DMS53 (cell line): ENCODE results near the gene DNMT3L.
"Not testable (repeated sequence)": the region's sequence is repeated elsewhere in the genome, so short reads cannot be mapped to it uniquely, and the experiment has no call there.

Experiments
- DNase-seq: peaks from one replicate; lab custom pipeline; 2025; lab: John Stamatoyannopoulos, UW

Gene DNMT3L

DNA sequence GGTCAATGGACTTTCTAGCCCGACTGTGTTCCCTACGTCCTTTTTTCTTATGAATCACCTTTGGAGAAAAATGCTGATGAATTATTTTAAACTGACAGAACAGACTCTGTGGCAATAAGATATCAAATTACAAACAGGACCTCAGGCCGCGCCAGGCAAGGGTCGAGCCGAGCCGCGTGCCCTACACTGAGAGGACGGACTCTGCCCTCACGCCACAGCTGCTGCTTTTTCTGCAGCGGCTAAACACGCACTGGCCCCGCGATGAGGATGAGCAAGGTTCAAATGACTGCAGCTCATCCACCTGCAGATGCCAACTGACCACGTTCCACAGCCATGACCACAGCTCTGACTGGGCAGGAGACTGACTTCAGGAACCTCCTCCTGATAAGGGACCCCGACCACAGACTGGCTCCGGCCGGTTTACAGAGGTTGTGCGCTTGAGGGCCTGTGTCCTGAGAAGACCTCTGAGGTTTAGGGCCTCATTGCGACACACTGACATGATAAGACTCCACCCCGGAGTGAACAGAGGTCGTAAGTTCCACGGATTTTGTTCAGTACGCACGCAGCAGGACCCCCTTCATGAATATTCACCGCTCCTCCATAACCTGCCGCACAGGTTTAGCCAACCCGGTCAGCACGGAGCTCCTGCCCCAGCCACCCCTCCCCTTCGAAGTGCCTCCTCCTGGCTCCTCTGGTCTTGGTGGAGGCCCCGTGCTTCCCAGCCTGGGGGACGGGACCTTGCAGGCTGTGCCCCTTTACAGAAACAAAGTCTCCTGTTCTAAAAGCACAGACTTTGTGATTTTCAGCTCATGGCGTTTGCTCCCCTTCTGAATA is 12.3 kb downstream of the DNMT3L start:
- not testable (repeated sequence) for DNase-seq

DNA sequence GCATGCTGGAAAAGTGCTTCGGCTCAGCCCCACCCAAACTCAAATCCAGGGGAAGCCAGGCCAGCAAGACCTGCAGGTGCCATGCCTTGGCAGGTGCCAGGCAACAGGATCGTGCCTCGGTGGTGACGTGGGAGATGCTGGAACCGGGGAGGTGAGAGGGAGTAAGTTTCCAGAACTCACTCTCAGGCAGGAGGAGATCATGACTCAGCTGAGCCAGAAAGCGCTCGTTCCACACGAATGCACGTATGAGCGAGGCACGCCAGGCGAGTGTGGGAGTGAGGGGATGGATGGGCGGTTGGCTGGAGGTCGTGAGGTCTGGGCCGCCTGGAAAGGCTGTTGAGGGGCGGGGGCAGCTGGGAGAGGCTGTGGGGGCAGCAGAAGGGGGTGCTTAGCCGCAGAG is 13.8 kb downstream of the DNMT3L start:
- not testable (repeated sequence) for DNase-seq

DNA sequence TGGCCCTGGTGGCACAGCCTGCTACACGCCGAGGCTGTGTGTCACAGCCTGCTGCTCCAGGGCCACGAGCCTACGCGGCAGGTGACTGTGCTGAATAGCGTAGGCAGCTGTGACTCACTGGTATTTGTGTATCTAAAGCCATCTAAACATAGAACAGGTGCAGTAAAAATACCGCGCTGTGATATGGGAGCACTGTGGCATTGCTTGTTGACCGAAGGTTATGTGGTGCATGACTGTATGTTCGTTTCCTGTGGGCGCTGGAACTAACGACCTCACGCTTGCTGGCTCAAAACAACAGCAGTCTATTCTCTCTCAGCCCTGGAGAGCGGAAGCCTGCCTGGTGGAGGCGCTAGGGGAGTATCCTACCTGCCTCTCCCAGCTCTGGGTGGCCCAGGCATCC is 17.7 kb downstream of the DNMT3L start:
- DNase-seq, result not testable (repeated sequence)

DNA sequence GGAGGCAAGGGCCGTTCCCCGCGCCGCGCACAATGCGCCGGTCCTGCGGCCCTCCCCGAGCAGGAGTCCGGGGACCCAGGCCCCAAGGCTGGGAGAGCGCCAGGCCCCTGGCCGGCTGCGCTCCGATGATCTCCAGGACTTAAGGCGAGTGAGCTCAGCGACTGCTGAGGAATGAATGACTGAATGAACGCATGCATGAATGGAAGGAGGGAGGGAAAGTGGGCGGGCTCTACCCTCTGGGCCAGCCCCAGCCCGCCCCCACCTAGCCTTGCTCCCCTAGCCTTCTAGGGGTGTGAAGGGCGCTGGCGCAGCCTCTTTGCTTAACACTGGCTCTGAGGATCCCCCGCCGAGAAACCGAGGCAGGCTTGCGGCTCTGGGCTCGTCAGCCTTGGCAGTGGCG is 20.4 kb downstream of the DNMT3L start:
- DNase-seq, result not testable (repeated sequence)

- DNase-seq, result not testable (repeated sequence)
Observed at GRCh38 chr21:44240842-44241241, 20.9 kb downstream of the DNMT3L start, which contains the start of gene ICOSLG. ICOSLG (minus strand) TSS chr21:44240943; CDS start chr21:44240817, 126 bp downstream.

DNA sequence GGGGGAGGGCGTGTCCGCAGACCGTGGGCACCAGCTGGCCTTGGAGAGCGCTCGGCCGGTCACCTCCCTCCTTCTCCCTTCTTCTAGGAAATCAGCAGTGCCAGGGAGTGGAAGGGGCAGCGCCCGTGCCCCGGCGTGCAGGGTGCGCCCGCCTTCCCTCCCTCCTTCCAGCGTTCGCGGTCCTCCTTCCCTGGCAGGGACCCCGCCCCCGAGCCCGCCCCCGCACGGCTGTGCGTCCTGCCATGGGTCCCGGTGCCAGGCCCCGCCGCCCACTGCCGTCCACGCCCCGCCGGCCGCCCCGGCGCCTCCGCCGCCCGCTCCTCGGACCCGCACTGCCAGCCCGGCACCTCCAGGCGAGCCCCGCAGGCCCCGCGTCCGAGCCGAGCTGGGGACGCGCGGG is 21.3 kb downstream of the DNMT3L start:
- DNase-seq, result not testable (repeated sequence)

DNA sequence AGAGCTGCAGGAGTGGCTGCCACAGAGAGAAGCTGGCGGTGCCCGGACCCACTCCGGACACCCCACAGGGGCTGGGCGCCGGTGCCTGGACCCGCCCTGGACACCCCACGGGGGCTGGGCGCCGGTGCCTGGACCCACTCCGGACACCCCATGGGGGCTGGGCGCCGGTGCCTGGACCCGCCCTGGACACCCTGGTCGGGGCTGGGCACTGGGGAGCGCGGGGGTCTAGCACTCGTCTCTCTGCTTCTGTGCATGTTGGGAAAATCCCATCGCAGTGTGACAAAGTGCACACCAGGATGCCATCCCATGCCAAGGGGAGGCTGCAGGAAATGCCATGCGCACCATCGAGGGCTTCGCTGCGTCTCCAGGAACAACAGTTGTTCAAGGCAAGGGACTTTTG is 32.1 kb downstream of the DNMT3L start:
- DNase-seq, result not testable (repeated sequence)

DNA sequence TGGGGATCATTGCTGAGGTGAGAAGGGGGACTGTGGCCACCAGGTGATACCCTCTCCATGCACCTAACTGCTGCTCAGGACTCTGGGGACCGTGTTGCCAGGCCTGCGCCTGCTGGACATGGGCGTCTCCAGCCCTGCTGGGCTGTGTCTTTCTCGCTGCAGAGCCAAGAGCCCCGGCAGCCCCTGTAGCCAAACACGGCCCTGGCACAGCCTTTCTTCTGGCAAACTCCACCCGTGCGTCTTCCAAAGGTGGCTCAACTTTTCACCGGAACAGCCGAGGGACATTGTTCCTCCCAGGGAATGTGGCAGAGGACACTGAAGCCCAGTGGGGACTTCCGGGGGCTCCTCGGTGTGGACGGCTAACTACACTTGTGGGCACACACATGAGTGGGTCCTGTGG is 33.6 kb downstream of the DNMT3L start:
- DNase-seq, result not testable (repeated sequence)

DNA sequence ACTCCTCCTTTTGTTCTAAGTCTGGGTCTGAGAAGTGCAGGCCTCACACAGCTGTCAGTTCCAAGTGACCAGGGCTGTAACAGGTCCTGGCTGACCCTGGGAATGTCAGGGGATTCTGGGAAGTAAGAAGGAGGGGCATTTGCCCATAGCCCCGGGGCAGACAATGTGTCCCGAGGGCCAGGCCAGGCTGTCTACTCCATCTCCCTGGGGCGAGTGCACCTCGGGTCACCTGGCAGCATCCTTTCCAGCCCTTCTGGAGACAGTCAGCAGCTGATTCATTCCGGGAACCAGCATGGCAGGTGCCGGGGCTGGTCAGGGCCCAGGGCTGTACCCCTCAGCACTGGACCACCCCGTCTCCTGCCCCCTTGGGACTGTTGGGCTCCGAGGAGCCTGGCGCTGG is 34.1 kb downstream of the DNMT3L start:
- not testable (repeated sequence) for DNase-seq

DNA sequence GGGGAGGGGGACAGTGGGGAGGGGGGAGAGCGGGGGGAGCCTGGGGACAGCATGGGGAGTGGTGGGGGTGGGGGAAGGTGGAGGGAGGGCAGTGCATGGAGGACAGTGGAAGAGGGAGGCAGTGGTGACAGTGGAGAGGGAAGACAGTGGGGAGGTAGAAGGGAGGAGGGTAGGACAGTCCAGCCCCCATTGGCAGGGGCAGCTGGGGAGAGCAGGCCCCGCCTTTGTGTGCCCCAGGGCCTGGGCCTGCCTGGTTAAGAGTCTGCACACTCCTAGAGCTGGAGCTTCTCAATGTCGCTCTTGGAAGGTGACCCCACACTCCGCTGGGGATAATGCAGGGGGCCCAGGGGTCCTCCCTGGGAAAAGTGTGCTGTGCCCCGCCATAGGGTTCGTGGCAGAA is 36.1 kb downstream of the DNMT3L start:
- not testable (repeated sequence) for DNase-seq

DNA sequence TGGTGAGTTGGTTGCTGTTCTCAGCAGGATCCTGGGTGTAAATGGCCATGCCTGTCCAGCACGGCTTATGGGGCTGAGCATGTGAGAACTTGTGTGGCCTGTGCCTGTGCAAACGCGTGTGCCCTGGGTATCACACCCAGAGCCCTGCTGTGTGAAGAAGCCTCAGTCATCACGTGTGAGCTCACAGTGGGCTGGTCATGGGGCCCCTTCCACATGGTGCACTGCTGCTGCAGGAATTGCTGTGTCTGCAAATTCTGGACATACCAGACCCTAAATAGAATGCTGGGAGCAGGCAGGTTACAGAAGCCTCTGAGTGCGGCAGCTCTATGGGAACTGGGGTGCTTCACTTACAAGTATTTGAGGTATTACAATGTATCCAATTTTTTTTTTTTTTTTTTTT is 38.4 kb downstream of the DNMT3L start:
- not testable (repeated sequence) for DNase-seq

DNA sequence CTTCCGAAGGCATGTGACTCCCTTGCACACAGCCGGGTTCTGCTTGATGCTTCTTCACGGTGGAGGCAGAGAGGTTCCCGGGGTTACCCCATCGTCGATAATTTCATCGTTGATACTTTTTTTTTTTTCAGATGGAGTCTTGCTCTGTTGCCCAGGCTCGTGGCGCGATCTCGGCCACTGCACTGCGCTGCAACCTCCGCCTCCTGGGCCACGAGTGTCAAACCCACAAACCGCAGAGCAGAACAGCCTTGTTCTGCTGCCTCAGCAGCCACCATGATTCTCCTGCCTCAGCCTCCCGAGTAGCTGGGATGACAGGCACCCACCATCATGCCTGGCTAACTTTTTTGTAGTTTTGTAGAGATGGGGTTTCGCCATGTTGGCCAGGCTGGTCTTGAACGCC is 41.0 kb downstream of the DNMT3L start:
- DNase-seq, result not testable (repeated sequence)

GRCh38 chr21:44218461-44218860 is 43.2 kb downstream of the DNMT3L start:
- DNase-seq, result not testable (repeated sequence)

DNA sequence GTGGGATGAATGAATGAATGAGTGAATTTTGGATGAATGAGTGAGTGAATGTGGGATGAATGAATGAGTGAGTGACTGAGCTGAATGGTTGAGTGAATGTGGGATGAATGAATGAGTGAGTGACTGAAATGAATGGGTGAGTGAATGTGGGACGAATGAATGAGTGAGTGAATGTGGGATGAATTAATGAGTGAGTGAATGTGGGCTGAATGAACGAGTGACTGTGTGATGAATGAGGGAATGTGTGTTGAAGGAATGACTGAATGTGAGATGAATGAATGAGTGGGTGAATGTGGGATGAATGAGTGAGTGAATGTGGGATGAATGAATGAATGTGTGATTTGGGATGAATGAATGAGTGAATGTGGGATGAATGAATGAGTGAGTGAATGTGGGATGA is 49.7 kb downstream of the DNMT3L start:
- DNase-seq, result not testable (repeated sequence)

DNA sequence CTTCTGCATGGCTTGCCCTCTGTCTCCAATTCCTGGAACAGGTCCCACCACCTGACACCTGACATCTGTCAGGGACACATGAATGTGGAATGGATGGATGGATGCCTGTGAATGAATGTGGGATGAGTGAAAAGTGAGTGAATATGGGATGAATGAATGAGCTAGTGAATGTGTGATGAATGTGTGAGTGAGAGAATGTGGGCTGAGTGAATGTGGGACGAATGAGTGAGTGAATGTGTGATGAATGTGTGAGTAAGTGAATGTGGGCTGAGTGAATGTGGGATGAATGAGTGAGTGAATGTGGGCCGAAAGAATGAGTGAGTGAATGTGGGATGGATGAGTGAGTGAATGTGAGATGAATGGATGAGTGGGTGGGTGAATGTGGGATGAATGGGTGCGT is 50.1 kb downstream of the DNMT3L start:
- DNase-seq, result not testable (repeated sequence)

- not testable (repeated sequence) for DNase-seq
Observed at GRCh38 chr21:44207860-44208646, 53.6 kb downstream of the DNMT3L start.

DNA sequence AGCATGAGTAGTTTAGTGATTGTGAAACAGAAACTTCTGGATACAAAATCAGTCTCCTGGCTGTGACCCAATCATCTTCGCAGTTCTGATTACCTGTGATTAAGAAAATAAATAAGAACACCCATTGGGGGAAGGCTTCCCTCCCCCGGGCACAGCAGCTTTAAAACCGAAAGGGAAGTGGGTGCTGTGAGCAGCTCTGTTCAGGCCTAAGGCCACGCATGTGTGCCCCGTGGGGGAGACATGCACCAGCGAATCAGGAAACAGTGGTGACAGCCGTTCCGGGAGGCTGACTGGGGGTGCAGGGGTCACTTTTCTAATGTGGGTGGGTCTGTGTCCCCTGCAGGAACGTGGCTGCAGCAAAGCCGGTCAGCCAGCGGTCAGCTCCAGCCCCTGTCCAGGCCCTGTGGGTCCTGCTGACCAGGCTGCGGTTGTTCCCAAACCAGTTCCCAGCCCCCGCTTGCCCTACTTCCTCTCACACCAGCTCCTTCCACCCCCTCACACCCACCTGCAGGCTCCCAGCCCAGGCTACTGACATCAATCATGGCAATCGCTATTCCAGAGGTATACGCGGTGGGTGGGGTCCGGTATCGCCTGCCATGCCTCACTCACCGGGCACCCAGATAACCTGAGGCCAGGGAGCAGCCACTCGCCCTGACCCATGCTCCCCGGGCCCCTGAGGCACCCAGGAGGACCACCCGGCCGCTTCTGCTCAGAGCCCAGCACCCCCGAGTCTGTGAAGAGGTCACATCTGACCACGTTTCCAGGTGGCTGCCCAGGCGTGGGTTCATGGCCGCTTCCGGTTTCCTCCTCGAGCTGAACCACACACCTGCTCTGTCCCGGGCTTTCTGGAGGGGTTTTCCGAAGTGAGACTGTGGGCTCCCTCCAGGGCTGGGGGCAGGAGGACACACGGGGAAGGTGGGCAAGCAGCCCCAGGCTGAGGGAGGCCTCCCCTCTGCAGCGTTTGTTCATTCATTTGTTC is 54.7 kb downstream of the DNMT3L start:
- not testable (repeated sequence) for DNase-seq

- not testable (repeated sequence) for DNase-seq
Observed at GRCh38 chr21:44206187-44206586, 55.5 kb downstream of the DNMT3L start.

GRCh38 chr21:44202590-44203299 is 59.0 kb downstream of the DNMT3L start:
- DNase-seq, result not testable (repeated sequence)

DNA sequence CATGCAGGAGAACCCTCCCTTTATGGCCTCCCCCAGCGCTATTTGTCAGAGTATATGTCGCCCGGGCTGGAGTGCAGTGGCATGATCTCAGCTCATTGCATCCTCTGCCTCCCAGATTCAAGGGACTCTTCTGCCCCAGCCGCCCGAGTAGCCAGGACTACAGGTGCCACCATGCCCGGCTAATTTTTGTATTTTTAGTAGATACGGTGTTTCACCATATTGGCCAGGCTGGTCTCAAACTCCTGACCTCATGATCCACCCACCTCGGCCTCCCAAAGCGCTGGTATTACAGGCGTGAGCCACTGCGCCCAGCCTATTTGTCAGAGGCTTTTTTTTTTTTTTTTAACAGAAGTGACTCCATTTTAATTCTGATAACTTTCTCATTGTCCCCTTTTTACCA is 61.7 kb downstream of the DNMT3L start:
- not testable (repeated sequence) for DNase-seq

DNA sequence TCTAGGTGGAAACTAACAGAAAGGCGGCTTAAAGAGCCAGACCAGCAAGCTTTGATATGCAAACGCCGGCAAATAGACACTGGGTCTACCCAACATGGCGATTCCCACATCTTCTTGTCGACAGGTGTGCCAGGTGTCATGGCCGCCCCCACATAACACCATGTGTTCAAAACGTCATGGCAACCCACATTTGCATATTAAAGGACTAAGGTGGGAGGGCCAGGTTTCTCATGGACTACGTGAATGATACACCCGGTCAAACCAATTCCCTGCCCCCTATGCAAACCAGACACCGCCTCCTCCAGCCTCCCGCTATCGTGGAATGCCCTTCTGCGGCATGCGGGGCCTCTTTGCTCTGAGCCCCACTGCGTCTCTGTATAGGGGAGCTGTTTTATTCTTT is 62.2 kb downstream of the DNMT3L start:
- peak; percentile 20 for DNase-seq
